NCI-H748 treated with DMSO at 0.1 percent for 48 hours (cell line): ENCODE measurements around the gene C2CD4A.
"Not testable (repeated sequence)": the region's sequence is repeated elsewhere in the genome, so short reads cannot be mapped to it uniquely, and the experiment has no call there.

Experiments
- DNase-seq: peaks from one replicate; lab custom pipeline; 2025; lab: John Stamatoyannopoulos, UW

Gene C2CD4A, protein sequence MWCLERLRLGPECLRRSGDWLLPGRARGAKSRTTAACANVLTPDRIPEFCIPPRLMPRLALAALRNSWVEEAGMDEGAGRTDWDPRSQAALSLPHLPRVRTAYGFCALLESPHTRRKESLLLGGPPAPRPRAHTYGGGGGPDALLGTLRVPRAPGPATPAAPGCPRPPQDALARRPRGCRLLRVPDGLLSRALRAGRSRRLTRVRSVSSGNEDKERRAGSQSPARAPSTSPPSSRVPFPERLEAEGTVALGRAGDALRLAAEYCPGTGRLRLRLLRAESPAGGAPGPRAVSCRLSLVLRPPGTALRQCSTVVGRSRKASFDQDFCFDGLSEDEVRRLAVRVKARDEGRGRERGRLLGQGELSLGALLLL

DNA sequence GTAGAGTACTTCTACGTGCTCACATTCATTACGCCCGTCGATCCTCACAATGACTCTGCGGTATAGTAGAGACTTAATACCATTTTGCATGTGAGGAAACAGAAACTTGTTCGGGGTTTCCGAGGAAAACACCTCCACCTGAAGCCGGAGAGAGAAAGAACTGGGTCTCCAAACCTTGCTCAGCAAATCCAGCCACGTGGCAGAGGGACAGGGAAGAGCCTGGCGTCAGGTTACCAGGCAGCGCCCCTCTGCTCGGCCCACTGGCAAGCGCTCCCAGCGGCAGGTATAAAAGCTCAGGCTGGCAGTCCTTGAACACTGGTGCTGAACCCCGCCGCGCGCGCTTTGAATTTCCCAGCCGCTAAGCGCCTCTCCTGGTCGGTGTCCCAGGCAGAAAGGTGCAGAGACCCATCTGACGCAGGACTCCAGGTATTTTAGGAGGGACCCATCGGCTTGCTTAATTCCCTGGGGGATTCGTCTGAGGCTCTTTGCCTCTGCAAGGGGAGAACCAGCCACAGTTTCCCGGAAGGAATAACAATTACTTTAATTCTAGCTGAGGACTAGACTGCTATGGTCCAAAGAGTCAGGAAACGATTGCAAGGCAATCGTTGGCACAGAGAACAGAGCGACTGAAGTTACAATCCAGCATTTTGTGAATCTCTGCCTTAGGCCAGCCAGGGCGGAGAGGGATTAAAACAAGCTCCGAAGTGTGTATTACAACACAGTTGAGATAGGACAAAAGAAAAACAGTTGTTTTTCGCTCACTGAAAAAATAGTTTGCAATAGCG lies at the start of gene C2CD4A:
C2CD4A (plus strand) TSS at position 315 of the 785 bp plus-strand sequence. CDS start 637 bp downstream, outside the sequence.
- DNase-seq: peak; percentile 84

DNA sequence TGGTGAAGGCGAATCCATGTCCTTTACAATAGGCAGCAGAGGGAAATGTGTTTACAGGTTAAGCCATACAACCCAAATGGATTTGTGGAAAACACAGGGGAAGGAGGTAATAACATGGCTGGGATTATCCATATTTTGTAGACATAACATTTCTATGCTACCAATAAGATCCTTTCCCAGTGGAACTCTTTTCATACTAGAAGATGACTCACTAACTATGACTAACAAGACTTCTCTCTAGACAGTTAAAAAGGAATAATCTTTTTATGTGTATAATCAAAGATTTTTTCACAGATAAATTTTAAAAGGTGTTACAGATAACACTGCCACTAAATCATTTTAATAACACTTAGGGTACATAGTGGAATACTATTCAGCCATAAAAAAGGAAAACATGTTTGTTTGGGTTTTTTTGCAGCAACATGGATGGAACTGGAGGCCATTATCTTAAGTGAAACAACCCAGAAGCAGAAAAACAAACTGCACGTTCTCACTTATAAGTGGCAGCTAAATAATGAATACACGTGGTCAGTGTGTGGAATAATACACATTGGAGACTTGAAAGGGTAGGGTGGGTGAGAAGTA lies 46.1 kb upstream of the C2CD4A start:
- no peak for DNase-seq

DNA sequence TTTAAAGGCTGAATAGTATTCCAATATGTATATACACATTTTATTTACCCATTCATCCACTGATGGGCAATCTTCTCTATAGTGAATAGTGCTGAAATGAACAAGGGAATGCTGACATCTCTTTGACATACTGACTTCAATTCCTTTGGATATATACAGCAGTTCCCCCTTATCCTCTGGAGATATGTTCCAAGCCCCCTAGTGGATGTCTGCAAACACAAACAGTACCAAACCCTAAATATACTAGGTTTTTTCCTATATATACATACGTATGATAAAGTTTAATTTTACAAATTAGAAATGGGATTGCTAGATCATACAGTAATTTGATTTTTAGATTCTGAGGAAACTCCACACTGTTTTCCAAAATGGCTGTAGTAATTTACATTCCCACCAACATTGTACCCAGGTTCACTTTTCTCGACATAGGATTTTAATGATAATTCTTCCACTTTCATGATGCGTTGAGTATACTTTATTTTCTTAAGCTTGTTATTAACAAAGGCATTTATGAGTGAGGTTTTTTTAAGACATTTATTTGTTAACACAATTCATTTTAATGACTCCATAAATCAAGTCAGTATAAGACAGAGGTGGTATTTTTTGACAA lies 44.7 kb upstream of the C2CD4A start:
- DNase-seq: no peak

DNA sequence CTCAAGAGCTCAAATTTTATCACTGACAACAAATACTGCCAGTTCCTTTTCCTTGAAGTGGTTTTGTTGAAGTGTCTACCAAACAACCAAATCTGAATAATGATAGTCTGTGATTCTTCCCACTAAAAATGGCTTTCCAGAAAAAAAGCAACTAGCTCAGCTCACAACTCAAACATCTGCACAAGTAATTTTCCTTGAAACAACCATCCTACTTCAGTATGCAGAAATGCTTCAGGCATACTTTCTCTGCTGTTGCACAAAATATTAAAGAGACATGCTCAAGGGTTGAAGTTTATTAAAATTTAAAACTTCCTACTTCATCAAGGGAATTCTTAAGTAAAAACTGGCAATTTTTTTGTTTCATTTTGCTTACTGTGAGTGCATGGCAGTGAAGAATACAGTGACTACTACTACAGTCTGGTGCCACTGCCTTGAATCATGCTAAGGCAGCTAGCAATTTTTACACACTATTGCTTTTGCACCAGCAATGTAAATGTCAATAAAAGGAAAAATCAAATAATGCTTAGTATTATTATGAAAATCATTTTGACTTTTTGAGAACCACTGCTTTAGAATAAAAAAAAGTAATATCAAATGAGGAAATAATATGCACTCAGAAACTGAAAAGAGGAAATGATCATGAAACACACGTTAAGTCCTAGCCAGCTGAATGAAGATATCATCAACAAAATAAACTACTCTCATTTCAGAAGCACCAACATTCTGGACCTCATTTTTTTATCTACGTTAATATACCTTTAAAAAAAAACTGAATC lies 40.1 kb upstream of the C2CD4A start:
- DNase-seq: no peak

DNA sequence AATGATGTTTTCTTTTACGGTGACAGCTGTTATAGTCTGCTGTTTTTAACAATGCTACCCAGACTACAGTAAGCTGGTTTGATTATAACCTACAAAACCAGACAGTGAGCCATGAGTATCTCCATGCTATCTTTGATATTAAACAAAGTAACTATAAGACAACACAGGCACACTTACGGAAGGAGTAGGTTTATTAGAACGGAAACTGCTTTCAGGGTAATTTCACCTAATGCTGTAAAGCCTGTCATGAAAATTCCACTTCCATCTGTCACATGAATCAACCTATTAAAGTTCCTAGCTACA lies 39.6 kb upstream of the C2CD4A start:
- no peak for DNase-seq

DNA sequence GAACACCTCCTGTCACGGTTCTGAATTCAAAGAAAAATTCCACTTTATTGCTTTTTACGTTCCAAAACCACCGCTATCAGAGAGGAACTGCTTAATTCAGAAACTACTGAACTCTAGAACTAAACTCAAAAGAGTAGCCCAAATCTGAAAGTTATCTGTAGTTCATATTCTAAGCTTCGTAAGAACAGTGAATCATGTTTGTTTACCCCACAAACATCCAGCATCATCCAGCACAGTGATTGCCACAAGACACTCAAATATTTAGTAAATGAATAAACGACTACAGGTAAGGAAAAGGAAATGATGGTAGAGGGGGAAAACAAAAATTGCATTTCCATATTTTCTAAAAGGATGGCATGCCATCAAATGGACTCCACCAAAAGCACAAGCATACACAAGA lies 38.9 kb upstream of the C2CD4A start:
- no peak for DNase-seq

DNA sequence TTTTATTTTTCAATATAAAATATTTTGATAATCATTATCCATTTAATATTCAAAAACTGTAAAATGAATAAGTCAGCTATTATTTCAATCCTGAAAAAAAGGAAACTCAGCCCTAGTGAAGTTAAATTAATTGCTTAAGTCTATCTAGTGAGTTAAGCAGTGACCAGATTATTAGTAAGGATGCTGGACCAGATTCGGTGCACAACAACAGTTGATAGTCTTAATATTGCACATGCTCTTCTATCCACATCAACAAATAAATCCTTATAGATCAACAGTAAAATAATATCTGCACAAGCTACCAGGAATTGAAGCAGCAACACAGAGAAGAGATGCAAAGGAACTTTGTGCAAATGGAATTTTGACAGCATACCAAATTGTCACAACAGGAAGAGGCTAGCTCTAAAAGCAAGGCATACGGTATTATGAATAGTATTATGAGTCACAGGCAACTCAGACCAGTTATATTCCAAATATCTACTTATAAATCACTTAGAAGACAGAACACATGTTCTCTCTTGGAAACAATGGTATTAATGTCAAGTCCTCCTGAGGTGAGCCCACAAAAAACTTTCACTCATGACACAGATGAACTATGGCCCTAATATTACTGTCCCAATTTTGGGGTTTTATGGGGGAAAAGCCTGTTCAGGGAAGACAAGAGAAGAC lies 31.4 kb upstream of the C2CD4A start:
- no peak for DNase-seq

DNA sequence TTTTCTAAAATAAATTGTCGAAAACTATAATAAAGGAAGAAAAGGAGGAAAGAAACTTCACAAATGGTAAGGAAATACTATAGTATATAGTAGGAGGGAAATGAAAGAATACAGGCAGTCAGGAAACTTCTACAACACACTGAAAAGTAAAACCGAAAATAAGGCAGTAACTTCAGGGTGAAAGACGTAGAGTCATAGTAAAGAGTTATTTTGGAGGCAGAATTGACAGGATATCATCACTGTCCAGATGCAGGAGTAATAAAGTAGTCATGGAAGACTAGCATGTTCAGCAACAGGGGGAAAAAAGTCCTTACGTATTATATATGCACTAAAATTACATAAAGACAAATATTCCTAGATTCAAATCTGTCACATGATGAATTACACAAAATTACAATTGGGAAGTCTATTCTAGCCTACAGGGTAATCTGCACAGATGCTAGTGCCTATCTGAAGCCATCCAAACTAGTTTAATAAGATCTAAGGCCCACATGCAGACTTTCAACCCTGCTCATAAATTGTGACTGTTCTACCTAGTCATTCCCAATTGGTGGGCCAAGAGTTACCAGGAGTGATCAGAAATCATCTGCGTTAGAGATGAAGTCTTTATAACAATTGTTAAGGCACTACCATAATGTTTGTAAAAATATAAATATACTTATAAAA lies 20.6 kb upstream of the C2CD4A start:
- DNase-seq: no peak

DNA sequence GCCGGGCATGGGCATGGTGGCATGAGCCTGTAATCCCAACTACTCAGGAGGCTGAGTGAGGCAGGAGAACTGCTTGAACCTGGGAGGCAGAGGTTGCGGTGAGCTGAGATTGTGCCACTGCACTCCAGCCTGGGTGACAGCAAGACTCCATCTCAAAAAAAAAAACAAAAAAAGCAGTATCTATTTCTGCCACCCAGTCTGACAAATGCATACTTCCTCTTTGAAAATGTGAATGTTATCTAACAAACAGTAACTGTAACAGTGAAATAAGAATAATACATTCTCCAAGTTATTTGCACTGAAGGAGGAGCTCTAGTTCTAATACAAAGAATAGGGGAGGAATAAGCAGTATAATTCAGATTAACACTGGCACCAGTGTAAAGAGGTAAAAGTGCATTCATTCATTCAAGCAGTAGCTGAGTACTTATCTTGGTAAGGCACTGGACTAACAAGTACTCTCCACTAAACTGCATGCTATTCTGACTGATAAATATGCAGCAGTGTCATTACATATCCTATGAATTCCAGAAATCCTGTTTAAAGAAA lies 19.4 kb upstream of the C2CD4A start:
- no peak for DNase-seq

DNA sequence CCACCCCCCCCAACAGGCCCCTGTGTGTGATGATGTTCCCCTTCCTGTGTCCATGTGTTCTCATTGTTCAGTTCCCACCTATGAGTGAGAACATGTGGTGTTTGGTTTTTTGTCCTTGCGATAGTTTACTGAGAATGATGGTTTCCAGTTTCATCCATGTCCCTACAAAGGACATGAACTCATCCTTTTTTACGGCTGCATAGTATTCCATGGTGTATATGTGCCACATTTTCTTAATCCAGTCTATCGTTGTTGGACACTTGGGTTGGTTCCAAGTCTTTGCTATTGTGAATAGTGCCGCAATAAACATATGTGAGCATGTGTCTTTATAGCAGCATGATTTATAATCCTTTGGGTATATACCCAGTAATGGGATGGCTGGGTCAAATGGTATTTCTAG lies 18.5 kb upstream of the C2CD4A start:
- not testable (repeated sequence) for DNase-seq

DNA sequence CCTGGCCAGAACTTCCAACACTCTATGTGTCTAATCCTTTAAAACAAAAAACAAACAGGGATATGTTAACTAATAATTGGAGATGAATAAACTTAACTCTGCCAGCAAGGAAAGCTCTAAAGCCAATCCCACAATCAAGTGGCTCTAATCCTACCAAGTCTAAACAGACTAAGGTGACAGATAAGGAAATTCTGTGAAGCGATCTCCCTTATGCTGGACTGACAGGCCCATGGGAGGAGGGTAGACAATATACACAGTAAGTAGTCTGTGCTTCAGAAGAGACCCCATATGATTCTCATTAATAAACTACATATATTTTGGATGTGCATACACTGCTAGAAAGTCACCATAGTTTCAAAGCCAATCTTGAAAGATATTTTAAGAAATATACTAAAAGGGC lies 16.7 kb upstream of the C2CD4A start:
- DNase-seq: no peak

DNA sequence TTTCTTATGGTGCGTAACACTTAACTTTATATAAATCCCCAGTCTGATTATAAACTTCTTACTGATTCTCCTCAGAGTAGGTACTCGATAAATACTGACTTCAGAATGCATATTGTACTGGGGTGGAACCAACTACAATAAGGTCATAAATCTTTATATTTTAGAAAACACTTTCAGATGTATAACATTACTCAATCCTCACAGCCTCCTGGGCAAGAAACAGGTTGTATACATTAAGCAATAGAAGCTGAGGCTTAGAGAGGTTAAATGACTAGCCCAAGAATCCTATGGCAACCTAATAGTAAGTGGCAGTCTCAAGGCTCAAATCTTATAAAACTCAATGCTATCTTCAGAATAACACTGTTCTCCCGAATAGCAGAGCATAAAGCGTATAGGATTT lies 15.6 kb upstream of the C2CD4A start:
- DNase-seq: no peak

DNA sequence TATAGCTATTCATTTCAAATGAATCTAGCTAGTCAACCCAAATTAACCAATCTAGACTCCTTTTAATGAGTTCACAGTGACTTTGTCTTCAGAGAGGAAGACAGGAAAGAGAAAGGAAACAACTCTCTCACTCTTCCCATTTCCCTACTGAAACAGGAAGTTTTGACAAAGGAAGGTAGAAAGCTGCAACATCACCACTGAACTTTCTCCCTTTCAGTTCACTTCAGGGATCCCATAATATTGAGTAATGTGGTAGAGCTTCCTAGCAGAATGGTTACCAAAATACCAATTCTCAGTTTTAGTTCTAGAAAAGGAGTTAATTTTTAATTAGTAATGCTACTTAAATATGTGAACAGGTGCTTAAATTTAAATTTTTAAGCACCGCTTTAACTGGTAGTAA lies 14.1 kb upstream of the C2CD4A start:
- DNase-seq: no peak

DNA sequence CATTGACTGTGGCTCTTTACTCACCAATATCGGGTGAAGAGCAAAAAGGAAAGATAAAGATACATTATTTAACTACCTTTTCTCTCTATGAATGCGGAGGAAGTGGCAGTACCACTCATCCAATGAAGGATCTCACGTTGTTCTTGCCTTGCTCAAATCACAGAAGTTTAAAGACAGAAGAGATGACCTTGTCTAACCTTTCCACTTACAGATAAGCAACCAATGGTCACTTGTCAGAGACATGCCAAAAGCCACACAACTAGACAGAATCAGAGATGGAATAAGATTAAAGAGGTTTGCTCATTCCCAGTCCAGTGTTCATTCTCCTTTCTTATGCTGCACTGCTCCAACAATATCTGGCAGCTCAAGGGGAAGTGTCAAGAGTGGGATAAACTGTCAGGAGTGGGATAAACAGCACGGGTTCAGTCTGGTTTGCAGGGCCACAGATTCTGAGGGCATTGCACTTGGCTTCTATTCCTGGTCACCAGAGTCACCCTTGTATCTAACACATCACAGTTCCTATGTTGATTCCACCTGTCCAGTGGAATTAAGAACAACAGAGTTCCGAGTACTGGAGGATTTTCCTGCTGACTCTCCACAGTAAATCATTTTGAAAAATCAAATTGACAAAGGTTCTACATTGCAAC lies 13.2 kb upstream of the C2CD4A start:
- DNase-seq: no peak

DNA sequence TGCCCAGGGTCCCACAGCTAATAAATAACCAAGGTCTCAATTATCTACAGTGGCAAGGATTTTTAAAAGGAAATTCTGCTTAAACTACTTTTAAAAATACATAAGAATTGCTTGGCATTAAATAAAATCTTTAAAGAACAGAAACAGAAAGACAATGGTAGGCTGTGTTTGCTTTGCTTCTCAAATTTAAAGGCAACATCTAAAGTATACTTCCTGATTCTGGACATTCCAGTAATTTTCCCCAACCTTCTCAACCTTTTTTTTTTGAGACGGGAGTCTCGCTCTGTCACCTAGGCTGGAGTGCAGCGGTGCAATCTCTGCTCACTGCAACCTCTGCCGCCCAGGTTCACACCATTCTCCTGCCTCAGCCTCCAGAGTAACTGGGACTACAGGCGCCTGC lies 11.8 kb upstream of the C2CD4A start:
- no peak for DNase-seq

DNA sequence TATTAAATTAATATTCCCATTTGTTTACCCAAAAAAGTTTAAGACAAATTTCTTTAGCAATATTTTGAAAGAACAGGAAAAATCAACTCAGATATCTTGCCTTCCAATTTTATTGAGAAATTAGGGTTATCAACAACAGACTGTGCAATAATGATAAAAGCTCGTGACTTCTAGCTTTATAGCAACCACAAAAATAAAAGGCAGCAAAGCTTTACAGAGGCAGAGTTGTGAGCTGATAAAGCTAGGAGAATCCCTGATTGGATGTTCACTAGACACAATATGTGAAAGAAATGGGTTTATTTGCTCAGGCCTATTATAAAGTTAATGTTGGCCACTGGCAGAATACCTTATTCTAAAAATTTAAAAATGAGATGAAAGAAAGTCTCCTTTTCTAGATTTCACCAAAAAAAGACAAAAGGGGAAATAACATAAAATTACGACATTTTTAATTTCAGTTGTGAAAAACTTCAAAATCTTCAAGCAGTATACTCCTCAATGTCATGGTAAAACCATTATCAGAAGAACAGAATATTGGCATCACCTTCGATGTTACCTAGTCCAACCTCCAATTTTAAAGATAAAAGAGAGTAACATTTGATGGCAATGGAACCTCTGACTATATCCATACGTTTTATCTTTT lies 9.3 kb upstream of the C2CD4A start:
- DNase-seq: no peak

DNA sequence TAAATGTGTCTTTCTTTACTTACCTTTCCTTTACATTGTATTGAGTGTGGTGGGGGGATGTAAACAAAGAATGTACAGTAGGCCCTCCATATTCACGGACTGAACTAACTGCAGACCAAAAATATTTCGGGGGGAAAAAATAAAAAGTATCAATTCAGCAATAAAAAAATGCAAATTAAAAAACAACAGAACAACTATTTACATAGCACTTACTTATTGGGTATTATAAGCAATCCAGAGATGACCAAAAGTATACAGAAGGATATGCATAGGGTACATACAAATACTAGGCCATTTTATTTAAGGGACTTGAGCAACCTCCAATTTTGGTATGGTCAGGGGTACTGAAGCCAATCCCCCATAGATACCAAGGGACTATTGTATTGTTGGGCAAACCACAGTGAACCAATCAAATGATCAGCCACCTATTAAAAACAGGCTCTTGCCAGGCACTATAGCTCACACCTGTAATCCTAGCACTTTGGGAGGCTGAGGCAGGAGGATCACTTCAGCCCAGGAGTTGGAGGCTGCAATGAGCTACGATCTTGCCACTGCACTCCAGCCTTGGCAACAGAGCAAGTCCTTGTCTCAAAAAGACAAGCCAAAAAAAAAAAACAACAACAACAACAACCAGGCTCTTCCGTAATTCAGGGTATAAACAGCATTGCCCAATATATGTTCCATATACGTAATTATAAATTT lies 8.3 kb upstream of the C2CD4A start:
- DNase-seq: no peak

DNA sequence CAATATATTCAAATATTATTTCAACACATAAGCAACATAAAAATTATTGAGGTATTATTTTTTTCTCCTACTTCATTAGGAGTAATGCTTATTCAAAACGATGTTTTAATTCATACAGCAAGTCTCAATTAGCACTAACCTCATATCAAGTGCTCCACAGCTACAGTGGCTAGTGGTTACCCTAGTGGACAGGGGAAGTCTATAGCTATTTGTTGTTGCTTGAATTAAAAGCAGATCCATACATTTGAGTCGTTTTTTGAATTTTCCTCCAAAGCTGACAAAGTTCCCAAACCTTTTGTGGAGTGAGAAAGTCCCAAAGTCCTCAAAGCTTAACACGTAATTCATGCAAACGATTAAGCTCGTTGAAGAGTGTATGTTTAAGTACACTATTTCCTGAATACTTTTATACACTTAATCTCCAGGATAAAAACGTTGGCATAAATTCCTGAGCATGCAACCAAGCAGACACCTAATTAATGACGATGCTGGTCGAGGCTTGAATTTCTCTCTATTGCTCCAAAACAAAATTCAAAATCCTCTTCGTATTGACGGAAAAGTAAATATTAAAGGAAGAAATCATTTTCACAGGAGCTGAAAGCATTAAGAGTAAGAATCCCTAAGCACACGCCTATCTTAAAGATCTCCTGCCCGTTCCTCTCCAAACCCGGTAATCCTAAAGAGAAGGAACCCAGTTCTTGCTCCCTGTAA lies 7.5 kb upstream of the C2CD4A start:
- DNase-seq: no peak

DNA sequence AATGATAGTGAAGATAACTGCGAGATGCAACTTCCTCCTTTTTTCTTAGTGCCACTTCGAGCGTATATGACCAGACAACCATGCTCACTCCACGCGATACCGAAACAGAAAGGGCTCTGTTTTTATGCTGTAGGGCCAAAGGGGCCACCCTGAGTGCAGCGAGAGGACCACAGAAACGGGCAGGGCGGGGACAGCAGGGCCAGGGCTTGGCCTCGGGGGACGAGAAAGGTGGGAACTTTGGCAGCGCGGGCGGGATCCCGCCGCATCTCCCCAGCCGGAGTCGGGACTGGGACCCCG lies 7.0 kb upstream of the C2CD4A start:
- peak; percentile 6 for DNase-seq
